CD4-positive, alpha-beta T cell treated with Interleukin-21 for 1 hour (primary cell): Measurements from ENCODE around the gene MORN5.
"Not testable (repeated sequence)": the region's sequence is repeated elsewhere in the genome, so short reads cannot be mapped to it uniquely, and the experiment has no call there.

Experiments used
- DNase-seq: peaks from one replicate; pipeline ENCODE4 v3.0.0-alpha.2; 2020

MORN5 gene

GRCh38 chr9:122159026-122159924, at the start of gene MORN5, which contains the start of gene NDUFA8:
Gene MORN5 (plus strand): TSS chr9:122159908. CDS start chr9:122159973, 65 bp downstream.
Gene NDUFA8 (minus strand): TSS chr9:122159779. CDS start chr9:122159677, 102 bp downstream.
- peak; percentile 96 for DNase-seq

GRCh38 chr9:122110100-122110833, 49.4 kb upstream of the MORN5 start:
- DNase-seq, result no peak

GRCh38 chr9:122111413-122112085, 48.2 kb upstream of the MORN5 start:
- no peak for DNase-seq

GRCh38 chr9:122112238-122112637, 47.5 kb upstream of the MORN5 start:
- DNase-seq, result no peak

GRCh38 chr9:122113574-122113973, 46.1 kb upstream of the MORN5 start:
- DNase-seq, result no peak

- DNase-seq, result no peak
Measured at GRCh38 chr9:122115176-122116035, 44.3 kb upstream of the MORN5 start.

- no peak for DNase-seq
Measured at GRCh38 chr9:122116040-122116439, 43.7 kb upstream of the MORN5 start.

GRCh38 chr9:122116448-122117173, 43.1 kb upstream of the MORN5 start:
- no peak for DNase-seq

GRCh38 chr9:122117241-122117640, 42.5 kb upstream of the MORN5 start:
- not testable (repeated sequence) for DNase-seq

GRCh38 chr9:122118343-122119165, 41.2 kb upstream of the MORN5 start:
- DNase-seq, result no peak

- DNase-seq, result no peak
Measured at GRCh38 chr9:122119166-122119521, 40.6 kb upstream of the MORN5 start.

- DNase-seq, result no peak
Measured at GRCh38 chr9:122119721-122120120, 40.0 kb upstream of the MORN5 start.

- no peak for DNase-seq
Measured at GRCh38 chr9:122120316-122121071, 39.2 kb upstream of the MORN5 start.

GRCh38 chr9:122121391-122121790, 38.3 kb upstream of the MORN5 start:
- no peak for DNase-seq

GRCh38 chr9:122121931-122122330, 37.8 kb upstream of the MORN5 start:
- no peak for DNase-seq

- DNase-seq, result no peak
Measured at GRCh38 chr9:122122468-122122867, 37.2 kb upstream of the MORN5 start.

GRCh38 chr9:122122903-122123632, 36.6 kb upstream of the MORN5 start:
- DNase-seq, result peak; percentile 67

GRCh38 chr9:122124048-122124447, 35.7 kb upstream of the MORN5 start:
- no peak for DNase-seq

- DNase-seq, result no peak
Measured at GRCh38 chr9:122124528-122124927, 35.2 kb upstream of the MORN5 start.
